Measurements from ENCODE around the gene ANXA2R. TPM values are rescaled to one million over a fixed set of nuclear protein-coding genes. Genes with fewer than 3 reads are reported as not detected.
A peak's percentile ranks its signal among the peaks of the same experiment; 100 is the strongest.

Gene ANXA2R
- total and polyA plus RNA-seq, 9 of the 15 experiments (the other 6 are each of a cell fraction or from before 2014, with no cell fraction given) = 2.1 to 4.8 (median 3.4) TPM

DNA sequence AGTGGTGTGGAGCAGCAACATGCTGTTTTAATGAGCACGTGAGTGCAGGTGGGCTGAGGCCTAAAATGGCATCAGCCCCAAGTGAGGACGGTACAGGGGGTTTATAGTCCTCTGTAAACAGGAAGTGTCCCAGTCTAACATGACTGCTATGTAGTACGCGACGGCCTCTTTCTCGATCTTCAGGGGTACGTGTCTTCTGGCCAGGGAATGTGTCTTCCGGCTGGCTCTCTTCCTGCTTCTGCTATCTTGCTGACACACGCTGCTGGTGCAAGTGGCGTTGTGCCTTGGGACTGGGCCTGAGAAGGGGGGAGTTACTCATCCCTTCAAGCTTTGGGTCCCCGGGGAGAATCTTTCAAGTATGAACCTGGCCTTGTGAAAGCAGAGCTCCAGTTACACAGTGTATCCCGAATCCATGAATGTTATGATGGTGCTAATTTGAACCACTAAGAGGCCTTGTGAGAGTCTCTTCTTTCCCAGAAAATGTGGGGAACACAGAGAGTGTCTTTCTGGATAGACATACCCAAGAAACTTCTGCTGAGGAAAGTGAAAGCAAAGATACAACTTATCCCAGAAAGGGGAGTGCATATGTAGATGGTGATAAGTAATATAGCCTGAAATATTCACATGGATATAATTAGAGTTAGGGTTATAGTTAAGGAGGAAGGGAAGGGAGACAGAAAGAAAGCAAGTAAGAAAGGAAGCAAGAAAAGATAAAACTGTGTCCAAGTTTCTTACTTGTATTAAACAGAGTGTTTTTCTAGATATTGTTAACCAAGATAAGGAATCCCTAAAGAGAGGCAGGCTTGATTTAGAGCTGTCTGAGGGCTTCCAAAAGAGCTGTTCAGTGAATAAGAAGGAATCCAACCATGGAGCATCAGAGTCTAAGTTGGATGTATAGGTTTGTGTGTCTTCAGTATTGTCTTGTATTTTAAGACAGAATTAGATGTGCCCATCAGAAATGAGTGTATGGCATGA is 35.5 kb upstream of the ANXA2R start (continued):
- TF ChIP-seq, protein P1, sequence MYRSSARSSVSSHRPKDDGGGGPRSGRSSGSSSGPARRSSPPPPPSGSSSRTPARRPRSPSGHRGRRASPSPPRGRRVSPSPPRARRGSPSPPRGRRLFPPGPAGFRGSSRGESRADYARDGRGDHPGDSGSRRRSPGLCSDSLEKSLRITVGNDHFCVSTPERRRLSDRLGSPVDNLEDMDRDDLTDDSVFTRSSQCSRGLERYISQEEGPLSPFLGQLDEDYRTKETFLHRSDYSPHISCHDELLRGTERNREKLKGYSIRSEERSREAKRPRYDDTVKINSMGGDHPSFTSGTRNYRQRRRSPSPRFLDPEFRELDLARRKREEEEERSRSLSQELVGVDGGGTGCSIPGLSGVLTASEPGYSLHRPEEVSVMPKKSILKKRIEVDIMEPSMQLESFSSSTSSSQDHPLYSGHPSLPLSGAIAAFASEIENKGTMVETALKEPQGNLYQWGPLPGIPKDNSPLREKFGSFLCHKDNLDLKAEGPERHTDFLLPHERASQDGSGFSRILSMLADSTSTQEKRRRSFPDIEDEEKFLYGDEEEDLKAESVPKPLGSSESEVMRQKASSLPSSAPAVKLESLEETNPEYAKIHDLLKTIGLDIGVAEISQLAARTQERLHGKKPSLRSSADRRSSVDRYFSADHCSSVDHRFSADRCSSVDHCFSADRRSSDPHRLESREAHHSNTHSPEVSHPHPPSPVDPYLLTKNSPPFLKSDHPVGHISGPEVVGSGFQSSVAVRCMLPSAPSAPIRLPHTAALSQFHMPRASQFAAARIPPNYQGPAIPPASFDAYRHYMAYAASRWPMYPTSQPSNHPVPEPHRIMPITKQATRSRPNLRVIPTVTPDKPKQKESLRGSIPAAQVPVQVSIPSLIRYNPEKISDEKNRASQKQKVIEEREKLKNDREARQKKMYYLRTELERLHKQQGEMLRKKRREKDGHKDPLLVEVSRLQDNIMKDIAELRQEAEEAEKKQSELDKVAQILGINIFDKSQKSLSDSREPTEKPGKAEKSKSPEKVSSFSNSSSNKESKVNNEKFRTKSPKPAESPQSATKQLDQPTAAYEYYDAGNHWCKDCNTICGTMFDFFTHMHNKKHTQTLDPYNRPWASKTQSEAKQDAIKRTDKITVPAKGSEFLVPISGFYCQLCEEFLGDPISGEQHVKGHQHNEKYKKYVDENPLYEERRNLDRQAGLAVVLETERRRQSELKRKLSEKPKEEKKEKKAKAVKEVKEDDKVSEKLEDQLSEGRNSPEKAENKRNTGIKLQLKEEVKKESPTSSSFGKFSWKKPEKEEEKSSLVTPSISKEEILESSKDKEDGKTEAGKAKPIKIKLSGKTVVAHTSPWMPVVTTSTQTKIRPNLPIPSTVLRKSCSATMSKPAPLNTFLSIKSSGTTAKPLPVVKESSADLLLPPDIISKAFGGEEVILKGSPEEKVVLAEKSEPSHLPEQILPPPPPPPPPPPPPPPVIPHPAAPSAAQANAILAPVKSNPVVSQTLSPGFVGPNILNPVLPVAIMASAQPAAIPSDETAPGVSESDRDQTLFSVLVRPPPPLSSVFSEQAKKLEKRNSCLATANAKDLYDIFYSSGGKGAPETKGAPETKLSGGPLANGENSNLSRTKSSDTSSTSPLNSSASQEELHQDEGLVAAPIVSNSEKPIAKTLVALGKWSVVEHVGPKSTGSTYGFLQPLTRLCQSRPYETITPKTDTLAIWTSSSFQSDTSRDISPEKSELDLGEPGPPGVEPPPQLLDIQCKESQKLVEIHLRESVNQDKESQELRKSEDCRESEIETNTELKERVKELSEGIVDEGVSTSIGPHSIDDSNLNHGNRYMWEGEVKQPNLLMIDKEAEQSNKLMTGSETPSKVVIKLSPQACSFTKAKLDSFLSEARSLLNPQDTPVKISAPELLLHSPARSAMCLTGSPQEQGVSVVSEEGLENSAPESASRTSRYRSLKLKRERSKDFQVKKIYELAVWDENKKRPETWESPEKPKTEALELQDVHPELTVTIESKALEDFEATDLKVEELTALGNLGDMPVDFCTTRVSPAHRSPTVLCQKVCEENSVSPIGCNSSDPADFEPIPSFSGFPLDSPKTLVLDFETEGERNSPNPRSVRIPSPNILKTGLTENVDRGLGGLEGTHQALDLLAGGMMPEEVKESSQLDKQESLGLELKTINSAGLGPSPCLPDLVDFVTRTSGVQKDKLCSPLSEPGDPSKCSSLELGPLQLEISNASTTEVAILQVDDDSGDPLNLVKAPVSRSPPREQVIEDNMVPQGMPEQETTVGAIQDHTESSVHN (IDR thresholded peaks at IDR 0.05; ENCODE audit: borderline replicate concordance in 1 of 2, low read depth in 1 of 2) = no peak
- TF ChIP-seq RBM25 (IDR thresholded peaks at IDR 0.05; ENCODE audit: low read depth, low read length, severe bottlenecking) (no peak), ATF1 (CRISPR knock-in tag; IDR thresholded peaks at IDR 0.05) (no peak), ATF1 (tag; IDR thresholded peaks at IDR 0.05) (peak; percentile 76), SNRNP70 (optimal IDR thresholded peaks at IDR 0.05; ENCODE audit: low read depth, low read length) (no peak), ILF3 (IDR thresholded peaks at IDR 0.05; ENCODE audit: borderline replicate concordance) (no peak)
- TF ChIP-seq, protein P2, sequence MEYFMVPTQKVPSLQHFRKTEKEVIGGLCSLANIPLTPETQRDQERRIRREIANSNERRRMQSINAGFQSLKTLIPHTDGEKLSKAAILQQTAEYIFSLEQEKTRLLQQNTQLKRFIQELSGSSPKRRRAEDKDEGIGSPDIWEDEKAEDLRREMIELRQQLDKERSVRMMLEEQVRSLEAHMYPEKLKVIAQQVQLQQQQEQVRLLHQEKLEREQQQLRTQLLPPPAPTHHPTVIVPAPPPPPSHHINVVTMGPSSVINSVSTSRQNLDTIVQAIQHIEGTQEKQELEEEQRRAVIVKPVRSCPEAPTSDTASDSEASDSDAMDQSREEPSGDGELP (CRISPR knock-in tag; IDR thresholded peaks at IDR 0.05; ENCODE audit: borderline replicate concordance) = peak; percentile 61; the same call in 1 of the 2 replicates

Data from K562 (cell line).